CD4-positive, alpha-beta memory T cell (primary cell): ENCODE measurements around the gene FAM89B. TPM values are rescaled to one million over a fixed set of nuclear protein-coding genes. Genes with fewer than 3 reads are reported as not detected.

ENCODE experiments used
- CTCF ChIA-PET: fragments of 350-600 bp; sonication (Branson Sonifier 250); formaldehyde crosslinking; loops from one replicate; lab custom pipeline; 2021; ENCODE audit warnings: inconsistent platforms; ENCODE audit not compliant: partially characterized antibody; lab: Charles Lee
- POLR2A ChIA-PET: fragments of 350-600 bp; sonication (Branson Sonifier 250); formaldehyde crosslinking; loops from one replicate; lab custom pipeline; 2021; ENCODE audit not compliant: partially characterized antibody; lab: Charles Lee
- DNase-seq, 5 donors: peaks; one replicate each; pipeline versions ENCODE4 v3.0.0 to v3.0.0-alpha.2; 2020 to 2022; ENCODE audit warnings: mixed read lengths in 1 of 5
- H3K27ac ChIP-seq: one replicate; pipeline ENCODE4 v1.7.0; 2013; ENCODE audit warnings: low read depth, low read length
- H3K27me3 ChIP-seq: 2 replicates; pipeline ENCODE4 v1.7.0; 2013; ENCODE audit warnings: mild to moderate bottlenecking, low read length, moderate library complexity; ENCODE audit not compliant: insufficient read depth
- H3K36me3 ChIP-seq: 2 replicates; pipeline ENCODE4 v1.7.0; 2013; ENCODE audit warnings: mild to moderate bottlenecking, low read length, moderate library complexity; ENCODE audit not compliant: insufficient read depth
- H3K4me1 ChIP-seq: 2 replicates; pipeline ENCODE4 v1.7.0; 2013; ENCODE audit warnings: mild to moderate bottlenecking, low read length, moderate library complexity; ENCODE audit not compliant: insufficient read depth
- H3K4me3 ChIP-seq, 2 donors: one replicate each; pipeline ENCODE4 v1.7.0; 2013; ENCODE audit warnings: low read length in 2 of 2, mild to moderate bottlenecking in 1 of 2
- H3K9me3 ChIP-seq, 2 donors: one replicate each; pipeline ENCODE4 v1.7.0; 2013; ENCODE audit warnings: low read length in 2 of 2, control low read depth in 1 of 2; ENCODE audit not compliant: control insufficient read depth in 1 of 2
- H3K27ac Mint-ChIP-seq, 7 donors: one replicate each; pipeline ENCODE4 v1.8.0; 2020 to 2021; ENCODE audit warnings: mixed read lengths in 7 of 7, mild to moderate bottlenecking in 6 of 7, inconsistent platforms in 3 of 7, moderate library complexity in 3 of 7
- H3K27me3 Mint-ChIP-seq, 2 donors: one replicate each; pipeline ENCODE4 v1.8.0; 2020 to 2021; ENCODE audit warnings: mixed read lengths in 2 of 2
- H3K36me3 Mint-ChIP-seq, 2 donors: one replicate each; pipeline ENCODE4 v1.8.0; 2020 to 2021; ENCODE audit warnings: mixed read lengths in 2 of 2, inconsistent platforms in 1 of 2, mild to moderate bottlenecking in 1 of 2
- H3K4me1 Mint-ChIP-seq, 4 donors: one replicate each; pipeline ENCODE4 v1.8.0; 2020 to 2021; ENCODE audit warnings: mixed read lengths in 4 of 4, mild to moderate bottlenecking in 1 of 4
- H3K4me3 Mint-ChIP-seq, 8 donors: one replicate each; pipeline ENCODE4 v1.8.0; 2020 to 2021; ENCODE audit warnings: mixed read lengths in 8 of 8, mild to moderate bottlenecking in 7 of 8, moderate library complexity in 6 of 8, inconsistent platforms in 3 of 8
- H3K9me3 Mint-ChIP-seq, 8 donors: one replicate each; pipeline ENCODE4 v1.8.0; 2020 to 2021; ENCODE audit warnings: mixed read lengths in 8 of 8, mild to moderate bottlenecking in 5 of 8, inconsistent platforms in 3 of 8, moderate library complexity in 1 of 8
- intact Hi-C: fragments of 100-400 bp; cut with micrococcal nuclease; formaldehyde crosslinking; loops from one replicate; pipeline ENCODE4 v1.15.1; 2023
- polyA plus RNA-seq, 2 donors: library from polyadenylated mRNA; unstranded; fragments of 300-500 nt; fragmentation: Illumina TruSeq; gene quantifications; one replicate each; pipeline ENCODE4 v1.2.3, GENCODE V29; 2021
- total RNA-seq, 2 experiments: library from RNA; stranded (reverse); gene quantifications; one replicate each; pipeline ENCODE4 v1.2.3, GENCODE V29; 2021

Gene FAM89B
- total and polyA plus RNA-seq, 4 experiments from 2014 or later, result 68.9 to 164 (median 101) TPM

DNA sequence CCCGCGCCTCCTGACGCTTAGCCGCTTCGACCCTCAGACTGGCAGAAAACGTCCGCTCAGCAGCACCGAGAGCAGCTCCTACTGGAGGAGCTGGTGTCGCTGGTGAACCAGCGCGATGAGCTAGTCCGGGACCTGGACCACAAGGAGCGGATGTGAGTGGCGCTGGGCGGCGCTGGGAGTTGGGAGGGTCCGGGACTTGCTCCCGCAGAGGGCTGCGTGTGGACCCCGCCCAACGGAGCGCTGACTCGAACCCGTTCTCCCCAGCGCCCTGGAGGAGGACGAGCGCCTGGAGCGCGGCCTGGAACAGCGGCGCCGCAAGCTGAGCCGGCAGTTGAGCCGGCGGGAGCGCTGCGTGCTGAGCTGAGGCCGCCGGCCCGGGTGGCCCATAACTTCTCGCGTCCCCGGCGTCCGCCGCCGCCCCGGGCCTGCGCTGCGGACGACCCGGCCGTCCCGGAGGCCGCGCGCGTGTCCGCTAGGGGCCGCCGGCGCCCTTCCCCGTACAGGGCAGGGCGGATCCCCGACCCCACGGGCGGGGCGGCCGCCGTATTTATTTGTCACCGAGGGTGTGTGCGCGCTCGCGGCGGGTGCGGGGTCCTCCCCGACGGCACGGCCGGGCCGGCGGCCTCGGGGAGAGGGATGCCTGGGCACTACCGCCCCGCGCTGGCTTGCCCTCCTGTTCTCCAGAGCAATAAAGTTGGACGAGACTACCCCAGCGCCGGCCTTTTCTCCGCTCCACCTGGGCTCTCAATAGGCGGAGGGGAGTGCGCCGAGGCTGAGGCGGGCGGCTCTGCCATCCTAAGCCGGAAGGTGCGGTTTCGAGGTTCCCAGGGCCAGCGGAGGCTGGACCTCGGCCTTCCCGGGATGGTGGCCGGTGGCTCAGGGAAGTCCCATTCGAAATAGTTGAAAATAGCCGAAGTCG is 19.9 kb downstream of the FAM89B start:
- ChIA-PET POLR2A (interaction anchor here (1.3 to 7.4 kb wide), 8 partner anchors 13 to 86 kb away, joined by 3 to 118 read pairs (median 26); partner anchors contain the start of genes EHBP1L1 and FAM89B), CTCF (interaction anchor here (1.0 to 5.1 kb wide), 13 partner anchors 12 to 67 kb away, joined by 3 to 57 read pairs (median 11); partner anchors contain the start of genes EHBP1L1, FAM89B, PCNX3 and SCYL1)
- no peak overlapping the region for H3K4me3 Mint-ChIP-seq
- peaks cover 16 to 51% (median 26%) of the 10 kb centered on the region in 4 donors for H3K4me1 Mint-ChIP-seq
- no peak overlapping the region for H3K27ac Mint-ChIP-seq
- Histone ChIP-seq H3K4me1 (peaks cover 44% of the 10 kb centered on the region), H3K4me3 (no peak overlapping the region), H3K36me3 (peaks cover 13% of the 10 kb centered on the region), H3K9me3 (no peaks in the 10 kb centered on the region), H3K27me3 (no peaks in the 10 kb centered on the region), H3K27ac (no peak overlapping the region)
- H3K9me3 Mint-ChIP-seq, result no peaks in the 10 kb centered on the region
- DNase-seq, result no peak
- H3K36me3 Mint-ChIP-seq, result peaks cover 7 to 24% of the 10 kb centered on the region in 2 donors
- intact Hi-C loops, result no loop called here
- H3K27me3 Mint-ChIP-seq, result no peaks in the 10 kb centered on the region

DNA sequence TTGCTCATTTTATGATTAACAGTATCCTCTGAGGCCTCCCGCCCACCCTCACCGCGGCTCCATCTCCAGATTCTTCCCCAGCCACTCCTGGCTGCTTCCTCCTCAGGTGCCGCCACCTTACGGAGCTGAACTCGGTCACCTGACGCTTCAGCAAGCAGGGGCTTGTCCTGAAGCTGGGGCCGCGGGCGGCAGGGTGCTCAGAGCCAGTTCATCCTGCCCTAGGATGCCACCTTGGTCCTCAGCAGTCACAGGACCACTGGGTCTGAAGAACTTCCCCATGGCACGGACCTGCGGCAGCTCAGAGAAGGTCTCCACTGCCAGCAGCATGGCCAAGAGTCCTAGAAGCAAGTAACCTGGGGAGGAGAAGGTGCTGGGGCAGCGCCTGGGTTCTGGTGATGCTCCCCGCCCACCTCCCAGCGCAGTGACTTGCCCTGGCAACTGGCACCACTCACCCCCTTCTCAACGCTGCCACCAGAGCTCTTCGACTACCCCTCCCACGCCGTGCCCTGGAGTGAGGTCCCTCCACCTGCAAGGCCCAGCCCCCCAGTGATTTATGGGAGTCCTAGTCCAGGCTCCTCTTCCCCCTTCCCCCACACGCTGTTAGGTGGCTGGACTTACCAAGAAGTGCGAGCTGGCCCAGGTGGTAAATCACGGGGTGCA is 20.6 kb downstream of the FAM89B start:
- Mint-ChIP-seq H3K27me3 (no peaks in the 10 kb centered on the region), H3K4me3 (no peak overlapping the region), H3K27ac (no peak overlapping the region), H3K36me3 (peaks cover 7 to 27% of the 10 kb centered on the region in 2 donors), H3K9me3 (no peaks in the 10 kb centered on the region), H3K4me1 (peaks cover 12 to 43% (median 18%) of the 10 kb centered on the region in 4 donors)
- peaks cover 18% of the 10 kb centered on the region for H3K36me3 ChIP-seq
- H3K27ac ChIP-seq, result no peak overlapping the region
- H3K4me3 ChIP-seq, result no peak overlapping the region
- no peak for DNase-seq
- POLR2A ChIA-PET, result interaction anchor here (0.8 to 6.0 kb wide), 14 partner anchors 14 to 335 kb away, joined by 3 to 79 read pairs (median 4); partner anchors contain the start of genes EHBP1L1, FAM89B, NEAT1 and RELA
- intact Hi-C loops, result loop anchor here (1.0 kb wide), 1 partner anchor 53 kb away; no protein-coding TSS in a partner anchor
- CTCF ChIA-PET, result interaction anchor here (0.6 to 5.1 kb wide), 23 partner anchors 8 to 679 kb away, joined by 3 to 57 read pairs (median 6); partner anchors contain the start of genes EHBP1L1, FAM89B, PCNX3 and SCYL1
- no peaks in the 10 kb centered on the region for H3K9me3 ChIP-seq
- H3K4me1 ChIP-seq, result peaks cover 37% of the 10 kb centered on the region
- no peaks in the 10 kb centered on the region for H3K27me3 ChIP-seq

DNA sequence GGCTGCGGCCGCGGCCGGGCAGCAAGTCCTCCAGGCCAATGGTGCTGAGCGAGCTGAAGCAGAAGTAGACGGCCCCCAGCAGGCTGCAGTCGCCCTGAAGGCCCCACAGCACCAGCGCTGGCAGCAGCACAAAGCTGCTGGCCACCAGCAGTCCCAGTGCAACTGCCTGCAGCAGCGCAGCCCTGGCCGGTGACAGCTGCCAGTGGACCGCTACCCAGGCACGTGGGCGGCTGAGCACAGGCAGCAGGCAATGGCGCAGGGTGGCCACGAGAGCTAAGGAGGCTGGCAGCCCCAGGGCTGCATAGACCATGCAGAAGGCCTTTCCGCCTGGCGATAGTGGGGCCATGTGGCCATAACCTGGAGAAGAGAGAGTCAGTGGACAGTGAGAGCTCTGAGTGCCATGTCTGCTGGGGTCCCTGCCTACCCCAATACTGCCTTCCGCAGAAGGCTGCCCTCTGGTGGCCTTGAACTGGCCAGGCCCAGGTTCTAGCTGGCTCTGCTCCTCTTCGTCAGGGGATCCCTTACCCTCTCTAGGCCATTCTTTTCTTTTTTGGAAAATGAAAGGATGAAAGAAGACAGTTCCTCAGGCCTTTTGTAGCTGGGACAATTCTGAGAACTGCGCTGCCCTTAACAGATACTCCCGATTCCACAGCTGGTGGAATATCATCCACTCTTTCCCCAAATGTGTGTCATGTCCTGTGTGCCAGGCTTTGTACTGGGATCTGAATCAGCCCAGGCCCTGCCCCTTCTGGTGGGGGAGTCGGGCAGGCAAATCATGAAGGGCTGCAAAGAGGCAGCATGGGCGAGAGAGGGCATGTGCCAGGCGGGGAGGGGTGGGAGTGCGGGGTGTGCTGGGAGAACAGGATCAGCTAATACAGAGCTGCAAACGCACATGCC is 21.4 kb downstream of the FAM89B start:
- H3K27ac ChIP-seq, result no peak overlapping the region
- Mint-ChIP-seq H3K9me3 (no peaks in the 10 kb centered on the region), H3K4me1 (peaks cover 7 to 35% (median 11%) of the 10 kb centered on the region in 4 donors), H3K36me3 (peaks cover 7 to 24% of the 10 kb centered on the region in 2 donors), H3K27ac (peak overlapping the region in 2 of 7 donors; percentile 10 to 42), H3K27me3 (no peaks in the 10 kb centered on the region), H3K4me3 (no peak overlapping the region)
- POLR2A ChIA-PET, result interaction anchor here (0.7 to 6.0 kb wide), 18 partner anchors 9 to 334 kb away, joined by 3 to 79 read pairs (median 4); partner anchors contain the start of genes EHBP1L1, FAM89B, MAP3K11 and NEAT1
- intact Hi-C loops, result loop anchor here (1.0 kb wide), 1 partner anchor 53 kb away; no protein-coding TSS in a partner anchor
- H3K9me3 ChIP-seq, result no peaks in the 10 kb centered on the region
- peaks cover 29% of the 10 kb centered on the region for H3K4me1 ChIP-seq
- H3K36me3 ChIP-seq, result peaks cover 25% of the 10 kb centered on the region
- H3K27me3 ChIP-seq, result no peaks in the 10 kb centered on the region
- no peak overlapping the region for H3K4me3 ChIP-seq
- CTCF ChIA-PET, result interaction anchor here (0.6 to 5.1 kb wide), 30 partner anchors 9 to 678 kb away, joined by 3 to 57 read pairs (median 4); partner anchors contain the start of genes EHBP1L1, FAM89B, PCNX3 and SCYL1
- DNase-seq, result peak in 4 of 5 donors; percentile 26 to 34 (median 28)

DNA sequence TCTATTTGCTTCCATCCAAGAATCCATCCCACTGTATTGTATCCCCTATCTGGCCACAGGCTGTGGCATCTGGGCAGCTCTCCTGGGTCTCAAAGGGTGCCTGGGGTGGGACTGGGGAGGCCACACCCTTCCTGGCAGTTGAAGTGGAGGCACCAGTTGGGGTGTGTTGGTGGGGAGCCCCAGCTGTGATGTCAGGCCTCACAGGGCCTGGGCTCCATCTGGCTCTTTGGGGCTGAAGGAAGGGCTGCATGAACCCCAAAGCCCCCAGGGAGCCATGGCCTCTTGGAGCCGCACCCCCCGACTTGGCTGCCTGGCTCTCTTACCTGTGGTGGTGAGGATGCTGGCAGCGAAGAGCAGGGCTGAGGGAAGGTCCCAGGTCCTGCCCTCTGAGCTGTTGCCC is 22.8 kb downstream of the FAM89B start:
- Histone ChIP-seq H3K4me3 (no peak overlapping the region), H3K36me3 (peaks cover 23% of the 10 kb centered on the region), H3K4me1 (peaks cover 27% of the 10 kb centered on the region), H3K27ac (no peak overlapping the region), H3K9me3 (no peaks in the 10 kb centered on the region), H3K27me3 (no peaks in the 10 kb centered on the region)
- ChIA-PET POLR2A (interaction anchor here (0.8 to 6.0 kb wide), 8 partner anchors 7 to 90 kb away, joined by 3 to 79 read pairs (median 4); partner anchors contain the start of genes EHBP1L1, MAP3K11 and PCNX3), CTCF (interaction anchor here (0.9 to 5.1 kb wide), 5 partner anchors 9 to 54 kb away, joined by 3 to 57 read pairs (median 7); partner anchors contain the start of gene PCNX3)
- H3K36me3 Mint-ChIP-seq, result peaks cover 7 to 28% of the 10 kb centered on the region in 2 donors
- no peak for DNase-seq
- no peaks in the 10 kb centered on the region for H3K9me3 Mint-ChIP-seq
- peak overlapping the region in 2 of 8 donors; percentile 41 to 43 for H3K4me3 Mint-ChIP-seq
- no peaks in the 10 kb centered on the region for H3K27me3 Mint-ChIP-seq
- intact Hi-C loops, result no loop called here
- H3K4me1 Mint-ChIP-seq, result peaks cover 7 to 30% (median 10%) of the 10 kb centered on the region in 4 donors
- peak overlapping the region in 4 of 7 donors; percentile 13 to 93 (median 78) for H3K27ac Mint-ChIP-seq

DNA sequence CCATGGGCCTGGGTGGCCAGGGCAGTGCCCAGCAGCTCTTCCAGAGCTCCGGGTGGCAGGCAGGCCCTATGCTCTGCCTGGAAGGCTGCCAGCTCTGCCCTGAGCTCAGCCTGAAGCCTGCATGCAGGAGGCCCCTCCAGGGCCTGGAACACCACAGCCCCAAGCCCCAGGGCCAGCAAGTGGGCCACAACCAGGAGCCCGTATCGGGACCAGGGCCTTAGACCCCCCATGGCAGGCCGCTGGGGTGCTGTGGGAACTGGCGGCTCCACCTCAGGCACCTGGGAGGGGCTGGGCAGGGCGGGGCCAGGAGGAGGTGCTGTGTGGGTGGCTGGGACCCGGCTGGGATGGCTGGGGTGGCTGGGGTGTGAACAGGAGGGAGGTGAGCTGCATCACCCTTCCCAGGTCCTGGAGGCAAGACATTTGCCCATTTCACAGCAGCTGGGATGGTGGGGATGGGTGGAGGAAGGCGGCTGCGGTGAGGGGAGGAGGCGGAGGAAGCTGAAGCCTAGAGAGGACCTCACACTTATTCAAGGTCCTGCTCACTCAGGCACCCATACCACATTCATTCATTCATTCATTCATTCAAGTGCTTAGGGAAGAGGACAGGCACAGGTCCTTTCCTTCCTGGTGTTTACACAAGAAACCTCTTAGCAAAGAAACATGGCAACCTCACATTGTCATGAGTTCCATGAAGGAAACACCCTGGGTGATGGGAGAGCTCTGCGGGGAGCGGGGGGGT is 23.4 kb downstream of the FAM89B start, which contains the start of gene KCNK7:
KCNK7 (minus strand) TSS at position 258 of the 739 bp plus-strand sequence; CDS start at position 230, 28 bp downstream.
- Histone ChIP-seq H3K27ac (no peak within 1 kb of the TSS), H3K4me1 (peaks cover 27% of the 10 kb centered on the region), H3K27me3 (no peaks in the 10 kb centered on the region), H3K9me3 (no peaks in the 10 kb centered on the region), H3K4me3 (no peak within 1 kb of the TSS), H3K36me3 (peaks cover 18% of the 10 kb centered on the region)
- CTCF ChIA-PET, result interaction anchor here (0.9 to 5.1 kb wide), 3 partner anchors 9 to 55 kb away, joined by 3 to 57 read pairs (median 4); no protein-coding TSS in a partner anchor
- peak within 1 kb of the TSS in 4 of 8 donors; percentile 21 to 43 (median 40) for H3K4me3 Mint-ChIP-seq
- H3K27ac Mint-ChIP-seq, result peak within 1 kb of the TSS in 5 of 7 donors; percentile 15 to 93 (median 77)
- no peaks in the 10 kb centered on the region for H3K9me3 Mint-ChIP-seq
- DNase-seq, result no peak
- POLR2A ChIA-PET, result interaction anchor here (0.8 to 6.0 kb wide), 8 partner anchors 8 to 91 kb away, joined by 3 to 79 read pairs (median 4); partner anchors contain the start of genes EHBP1L1, MAP3K11 and PCNX3
- peaks cover 3 to 25% of the 10 kb centered on the region in 2 donors for H3K36me3 Mint-ChIP-seq
- H3K4me1 Mint-ChIP-seq, result peaks cover 7 to 30% (median 10%) of the 10 kb centered on the region in 4 donors
- intact Hi-C loops, result no loop called here
- no peaks in the 10 kb centered on the region for H3K27me3 Mint-ChIP-seq
